ENCODE measurements around the gene CAMK1D. TPM values are rescaled to one million over a fixed set of nuclear protein-coding genes. Genes with fewer than 3 reads are reported as not detected.

The CAMK1D gene
- total RNA-seq, 1 donor from 2014 or later, result 2.3 TPM

- no peak for DNase-seq (ENCODE audit: low read depth)
- no peak for TF ChIP-seq CTCF (IDR thresholded peaks at IDR 0.05; ENCODE audit: insufficient read depth, low read length, poor library complexity, severe bottlenecking)
- H3K4me3 ChIP-seq (ENCODE audit: low read depth, low read length), result no peak overlapping the region
- H3K36me3 ChIP-seq (ENCODE audit: control insufficient read depth, insufficient read depth, low read length), result no peaks in the 10 kb centered on the region
- H3K27me3 ChIP-seq (ENCODE audit: control insufficient read depth, insufficient read depth, low read length), result no peaks in the 10 kb centered on the region
Observed at GRCh38 chr10:12637649-12638048, 288.3 kb downstream of the CAMK1D start.

- no peaks in the 10 kb centered on the region for H3K27me3 ChIP-seq (ENCODE audit: control insufficient read depth, insufficient read depth, low read length)
- no peak overlapping the region for H3K4me3 ChIP-seq (ENCODE audit: low read depth, low read length)
- DNase-seq (ENCODE audit: low read depth), result no peak
- TF ChIP-seq CTCF (IDR thresholded peaks at IDR 0.05; ENCODE audit: insufficient read depth, low read length, poor library complexity, severe bottlenecking), result no peak
- no peaks in the 10 kb centered on the region for H3K36me3 ChIP-seq (ENCODE audit: control insufficient read depth, insufficient read depth, low read length)
Observed at GRCh38 chr10:12638103-12638502, 288.8 kb downstream of the CAMK1D start.

DNA sequence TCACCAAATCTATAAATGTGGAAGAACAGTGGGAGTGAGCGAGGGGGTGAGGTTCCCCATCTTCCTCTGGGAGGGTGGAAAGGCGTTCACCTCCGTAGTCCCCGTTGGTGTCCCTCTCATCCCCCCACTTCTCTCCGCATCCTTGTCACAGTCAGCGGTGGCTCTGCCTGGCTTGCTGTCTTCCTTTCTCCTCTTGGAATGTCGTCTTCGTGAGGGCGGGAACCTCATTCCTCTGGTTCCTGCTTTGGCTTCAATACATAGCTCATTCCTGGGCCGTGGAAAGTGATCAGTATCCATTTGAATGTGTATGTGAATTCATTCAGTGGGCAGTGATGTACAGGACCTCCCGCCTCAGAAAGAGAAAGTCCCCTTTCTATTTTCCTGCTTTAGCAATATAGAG, 289.4 kb downstream of the CAMK1D start:
- Histone ChIP-seq H3K36me3 (ENCODE audit: control insufficient read depth, insufficient read depth, low read length) (no peaks in the 10 kb centered on the region), H3K27me3 (ENCODE audit: control insufficient read depth, insufficient read depth, low read length) (no peaks in the 10 kb centered on the region), H3K4me3 (ENCODE audit: low read depth, low read length) (no peak overlapping the region)
- no peak for TF ChIP-seq CTCF (IDR thresholded peaks at IDR 0.05; ENCODE audit: insufficient read depth, low read length, poor library complexity, severe bottlenecking)
- no peak for DNase-seq (ENCODE audit: low read depth)

- TF ChIP-seq CTCF (IDR thresholded peaks at IDR 0.05; ENCODE audit: insufficient read depth, low read length, poor library complexity, severe bottlenecking), result no peak
- Histone ChIP-seq H3K4me3 (ENCODE audit: low read depth, low read length) (no peak overlapping the region), H3K36me3 (ENCODE audit: control insufficient read depth, insufficient read depth, low read length) (no peaks in the 10 kb centered on the region), H3K27me3 (ENCODE audit: control insufficient read depth, insufficient read depth, low read length) (no peaks in the 10 kb centered on the region)
- DNase-seq (ENCODE audit: low read depth), result no peak
Observed at GRCh38 chr10:12639996-12640944, 290.9 kb downstream of the CAMK1D start.

DNA sequence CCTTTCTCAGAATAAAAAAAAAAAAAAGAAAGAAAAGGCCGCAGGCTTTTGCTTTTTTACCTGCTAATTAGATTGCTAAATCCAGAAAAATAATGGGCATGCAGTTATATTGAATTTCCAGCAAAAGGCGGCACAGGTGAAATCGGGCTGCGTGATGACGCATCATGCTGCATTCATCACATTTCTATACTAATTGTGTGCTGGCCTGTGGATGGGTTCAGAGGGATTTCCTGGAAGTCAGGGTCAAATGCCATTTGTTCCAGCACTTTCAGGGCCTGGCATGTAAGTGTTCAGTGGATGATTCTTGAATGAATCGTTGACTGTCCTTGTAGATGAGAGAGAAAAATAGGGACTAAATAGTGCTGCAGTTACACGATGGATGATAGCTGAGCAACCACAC, 292.7 kb downstream of the CAMK1D start:
- no peaks in the 10 kb centered on the region for H3K27me3 ChIP-seq (ENCODE audit: control insufficient read depth, insufficient read depth, low read length)
- no peak for DNase-seq (ENCODE audit: low read depth)
- H3K36me3 ChIP-seq (ENCODE audit: control insufficient read depth, insufficient read depth, low read length), result no peaks in the 10 kb centered on the region
- no peak for TF ChIP-seq CTCF (IDR thresholded peaks at IDR 0.05; ENCODE audit: insufficient read depth, low read length, poor library complexity, severe bottlenecking)
- no peak overlapping the region for H3K4me3 ChIP-seq (ENCODE audit: low read depth, low read length)

All from kidney epithelial cell (primary cell).